ENCODE measurements around the gene ZHX3.
A peak's percentile ranks its signal among the peaks of the same experiment; 100 is the strongest.
"Not testable (repeated sequence)": the region's sequence is repeated elsewhere in the genome, so short reads cannot be mapped to it uniquely, and the experiment has no call there.

Gene ZHX3

DNA sequence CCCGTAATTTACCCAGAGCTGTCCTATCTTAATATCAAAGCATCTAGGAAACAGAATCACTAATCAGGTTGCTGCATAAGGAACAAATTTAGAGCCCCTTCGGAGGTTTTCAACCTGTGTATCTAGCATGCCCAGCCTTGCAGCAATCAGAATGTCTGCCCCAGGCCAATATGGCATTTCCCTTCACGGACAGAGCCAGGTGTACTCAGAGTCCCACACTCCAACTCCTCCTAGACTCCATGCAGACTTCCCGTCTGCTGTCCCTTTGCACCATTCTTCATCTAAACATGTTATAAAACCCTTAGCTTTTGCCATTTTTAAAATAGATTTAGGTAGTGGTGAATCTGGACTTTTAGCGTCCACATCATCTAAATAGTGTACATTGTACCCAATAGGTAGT lies 61.0 kb downstream of the ZHX3 start:
- no peak for DNase-seq (ENCODE audit: low read depth)

DNA sequence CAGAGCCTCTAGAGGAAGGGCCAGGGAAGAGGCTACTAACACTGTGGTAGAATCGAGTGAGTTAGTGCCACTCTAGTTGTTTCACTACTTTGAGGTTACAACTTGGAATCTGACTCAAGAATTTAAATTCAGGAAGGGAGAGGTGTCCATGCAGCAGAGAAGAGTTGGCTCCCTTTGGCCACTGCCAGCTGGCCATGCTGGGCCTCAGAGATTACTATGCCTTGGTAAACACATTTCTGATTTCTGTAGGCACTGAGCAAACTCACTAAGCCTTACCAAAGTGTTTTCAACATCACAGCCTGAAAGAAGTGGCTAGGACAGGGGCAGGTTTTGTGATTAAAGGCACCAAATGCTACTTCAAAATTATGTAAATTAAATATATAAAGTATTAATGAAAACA lies 61.9 kb downstream of the ZHX3 start:
- no peak for DNase-seq (ENCODE audit: low read depth)

DNA sequence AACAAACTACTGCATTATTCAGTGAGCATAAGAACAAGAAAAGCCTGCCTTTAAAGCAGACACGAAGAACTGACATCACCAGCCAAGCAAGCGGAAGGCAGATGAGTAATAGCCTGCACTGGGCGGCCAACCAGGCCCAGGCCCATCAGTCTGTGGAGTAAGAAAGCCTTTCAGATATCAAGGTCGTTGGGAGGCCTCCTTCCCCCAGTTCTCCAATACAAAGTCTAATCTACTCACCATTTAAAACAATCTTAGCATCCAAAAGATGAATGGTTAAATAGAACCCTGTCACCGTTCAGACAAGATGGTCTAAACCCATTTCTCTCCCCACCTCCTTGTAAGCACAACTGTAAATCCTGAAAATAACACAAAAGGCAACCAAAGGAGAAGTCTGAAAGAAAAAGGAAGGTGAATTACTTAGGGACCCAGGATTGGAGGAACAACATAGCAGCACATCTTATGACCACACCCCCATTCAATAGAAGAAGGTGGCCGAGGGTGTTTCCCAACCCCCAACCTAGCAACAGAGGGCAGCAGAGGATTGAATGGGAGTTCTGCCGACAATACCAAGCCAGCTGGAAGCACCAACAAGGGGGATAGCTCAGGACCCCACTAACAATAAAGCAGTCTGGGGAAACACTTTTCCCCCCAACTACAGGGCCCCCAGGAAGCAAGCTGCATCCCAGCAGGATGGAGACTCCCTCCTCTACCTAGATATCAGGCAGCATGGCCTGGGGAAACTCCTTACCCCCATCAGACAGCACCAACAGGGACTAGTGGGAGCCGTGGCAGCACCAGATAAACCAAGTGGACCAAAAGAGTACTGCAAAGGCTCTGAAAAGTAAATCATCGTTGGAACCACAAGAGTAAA lies 67.9 kb downstream of the ZHX3 start:
- peak; percentile 81 for DNase-seq (ENCODE audit: low read depth)

DNA sequence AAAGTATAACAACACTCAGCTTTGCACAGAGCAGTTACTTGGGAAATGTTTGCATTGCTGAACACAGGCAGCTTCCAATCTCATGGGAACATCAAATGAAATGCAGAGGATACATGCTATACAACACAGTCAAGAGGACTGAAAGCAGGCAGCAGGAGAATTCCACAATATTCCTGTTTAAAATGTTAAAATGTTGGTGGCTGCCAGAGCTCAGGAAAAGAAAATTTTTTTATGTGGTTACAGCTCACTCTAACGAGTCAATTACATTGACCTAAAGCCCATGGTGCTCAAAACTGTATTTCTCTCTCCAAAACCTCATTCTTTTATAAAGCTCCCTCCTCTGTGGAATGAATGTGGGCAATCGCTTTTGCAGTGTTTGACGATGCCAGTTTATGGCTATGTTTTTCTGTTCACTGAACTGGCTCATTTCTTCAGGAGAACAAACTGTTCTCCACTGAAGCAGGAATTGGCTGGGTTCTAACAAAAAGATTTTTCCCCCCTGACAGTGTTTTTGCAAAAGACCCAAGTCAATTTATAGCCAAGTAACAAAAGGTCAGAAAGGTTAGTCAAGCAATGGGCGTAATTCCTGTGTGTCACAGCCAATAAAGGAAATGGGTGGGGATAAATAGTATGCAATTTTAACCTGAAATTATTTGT lies 69.0 kb downstream of the ZHX3 start:
- no peak for DNase-seq (ENCODE audit: low read depth)

DNA sequence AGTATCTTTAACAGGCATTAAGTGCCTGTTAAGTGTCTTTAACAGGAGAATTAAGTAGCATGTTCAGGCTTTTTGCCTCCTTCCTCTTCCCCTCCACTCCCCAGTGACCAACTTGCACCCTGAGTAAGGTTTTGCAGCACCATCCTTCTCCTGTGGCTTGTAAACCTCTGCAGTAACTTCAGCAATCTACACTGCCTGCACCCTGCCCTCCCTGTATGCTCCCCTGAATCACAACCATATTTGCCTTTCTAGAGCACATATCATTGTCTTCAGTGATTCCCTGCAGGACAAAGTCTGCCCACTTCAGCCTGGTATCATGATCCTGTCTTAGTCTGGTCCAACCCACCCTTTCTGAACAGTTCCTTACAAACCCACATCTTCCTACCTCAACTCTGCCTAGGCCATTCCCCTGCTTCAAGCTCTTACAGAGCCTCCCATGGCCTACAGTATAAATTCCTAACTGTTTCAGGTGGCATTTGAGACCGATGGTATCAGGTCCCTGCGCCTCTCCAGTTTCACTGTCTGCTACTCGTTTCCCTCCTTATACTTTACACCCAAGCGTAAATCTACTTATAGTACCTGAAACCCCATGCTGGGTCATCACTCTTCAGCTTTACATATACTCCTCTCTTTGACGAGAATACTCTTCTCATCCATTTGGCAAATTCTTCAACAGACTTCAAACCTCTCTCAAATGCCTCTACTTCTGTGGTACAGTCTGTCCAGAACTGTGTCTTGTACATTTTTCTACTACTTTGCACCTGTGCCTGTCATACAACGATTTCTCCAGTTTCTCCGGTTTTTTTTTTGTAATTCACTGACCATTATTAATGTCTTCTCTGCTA lies 69.8 kb downstream of the ZHX3 start:
- no peak for DNase-seq (ENCODE audit: low read depth)

DNA sequence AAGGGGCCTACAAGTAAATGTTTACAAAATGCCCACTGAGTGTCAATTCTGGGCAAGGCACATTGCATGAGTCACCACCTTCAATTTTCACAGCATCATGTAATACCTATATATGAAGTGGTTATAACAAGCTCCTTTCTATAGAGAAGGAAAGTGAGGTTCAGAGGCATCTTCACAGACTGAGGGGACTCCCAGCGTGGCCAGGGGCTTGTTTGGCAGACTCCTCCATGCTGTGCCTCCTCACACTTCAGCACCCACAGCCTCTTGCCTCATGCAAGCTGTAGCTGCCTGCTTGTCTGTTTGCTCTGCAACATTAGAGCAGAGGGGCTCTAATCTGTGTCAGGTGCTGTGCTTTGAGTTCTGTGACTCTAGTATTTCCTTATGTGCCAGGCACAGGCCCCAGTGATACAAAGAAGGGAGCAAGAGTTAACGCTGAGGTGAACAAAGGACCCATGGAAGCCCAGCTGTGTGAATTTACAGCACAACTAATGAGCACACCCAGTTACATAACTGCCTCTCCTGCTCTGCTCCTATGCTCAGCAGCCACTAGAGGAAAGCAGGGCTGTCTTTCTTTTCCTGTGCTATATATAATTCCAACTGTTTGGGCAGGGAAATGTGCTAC lies 72.3 kb downstream of the ZHX3 start:
- no peak for DNase-seq (ENCODE audit: low read depth)

DNA sequence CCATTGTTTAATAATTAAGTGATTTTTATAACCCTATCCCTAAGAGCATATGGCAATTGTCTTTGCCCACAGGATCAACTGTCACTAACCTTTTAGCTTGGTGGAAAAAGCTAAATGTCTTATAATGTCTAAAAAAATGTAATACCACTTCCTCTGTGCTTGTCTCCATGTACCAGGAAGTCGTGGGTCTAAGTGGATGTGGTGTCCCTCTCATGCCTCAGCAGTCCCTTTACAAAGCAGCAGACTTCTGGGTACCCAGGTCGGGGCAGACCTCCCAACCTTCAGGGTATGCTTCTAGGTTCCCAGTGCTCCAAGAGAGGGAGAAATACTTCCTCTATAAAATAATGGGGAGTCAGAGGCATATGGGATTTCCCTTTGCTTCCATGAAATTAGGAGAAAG lies 74.7 kb downstream of the ZHX3 start:
- no peak for DNase-seq (ENCODE audit: low read depth)

DNA sequence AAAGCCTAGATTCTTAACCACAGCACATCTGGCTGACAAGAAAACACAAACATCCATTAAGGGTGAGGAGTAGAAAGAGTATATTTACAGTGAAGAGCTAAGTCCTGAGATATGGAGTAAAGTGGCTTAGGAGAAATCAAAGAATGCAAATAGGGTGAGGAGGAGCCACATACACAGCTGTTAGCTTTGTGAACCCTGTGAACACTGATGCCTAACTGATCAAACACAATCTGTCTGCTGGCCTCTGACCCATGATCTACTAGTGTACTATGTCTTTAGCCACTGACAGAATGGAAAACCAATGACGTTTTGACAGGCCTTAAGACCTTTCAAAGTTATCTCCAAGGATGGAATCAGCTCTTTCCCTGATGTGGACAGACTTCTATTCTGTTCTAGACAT lies 75.2 kb downstream of the ZHX3 start:
- DNase-seq (ENCODE audit: low read depth): no peak

DNA sequence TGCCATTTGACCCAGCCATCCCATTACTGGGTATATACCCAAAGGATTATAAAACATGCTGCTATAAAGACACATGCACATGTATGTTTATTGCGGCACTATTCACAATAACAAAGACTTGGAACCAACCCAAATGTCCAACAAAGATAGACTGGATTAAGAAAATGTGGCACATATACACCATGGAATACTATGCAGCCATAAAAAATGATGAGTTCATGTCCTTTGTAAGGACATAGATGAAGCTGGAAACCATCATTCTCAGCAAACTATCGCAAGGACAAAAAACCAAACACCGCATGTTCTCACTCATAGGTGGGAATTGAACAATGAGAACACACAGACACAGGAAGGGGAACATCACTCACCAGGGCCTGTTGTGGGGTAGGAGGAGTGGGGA lies 80.3 kb downstream of the ZHX3 start:
- not testable (repeated sequence) for DNase-seq (ENCODE audit: low read depth)

DNA sequence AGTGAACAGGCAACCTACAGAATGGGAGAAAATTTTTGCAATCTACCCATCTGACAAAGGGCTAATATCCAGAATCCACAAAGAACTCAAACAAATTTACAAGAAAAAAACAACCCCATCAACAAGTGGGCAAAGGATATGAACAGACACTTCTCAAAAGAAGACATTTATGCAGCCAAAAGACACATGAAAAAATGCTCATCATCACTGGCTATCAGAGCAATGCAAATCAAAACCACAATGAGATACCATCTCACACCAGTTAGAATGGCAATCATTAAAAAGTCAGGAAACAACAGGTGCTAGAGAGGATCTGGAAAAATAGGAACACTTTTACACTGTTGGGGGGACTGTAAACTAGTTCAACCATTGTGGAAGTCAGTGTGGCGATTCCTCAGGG lies 80.7 kb downstream of the ZHX3 start:
- DNase-seq (ENCODE audit: low read depth): not testable (repeated sequence)

DNA sequence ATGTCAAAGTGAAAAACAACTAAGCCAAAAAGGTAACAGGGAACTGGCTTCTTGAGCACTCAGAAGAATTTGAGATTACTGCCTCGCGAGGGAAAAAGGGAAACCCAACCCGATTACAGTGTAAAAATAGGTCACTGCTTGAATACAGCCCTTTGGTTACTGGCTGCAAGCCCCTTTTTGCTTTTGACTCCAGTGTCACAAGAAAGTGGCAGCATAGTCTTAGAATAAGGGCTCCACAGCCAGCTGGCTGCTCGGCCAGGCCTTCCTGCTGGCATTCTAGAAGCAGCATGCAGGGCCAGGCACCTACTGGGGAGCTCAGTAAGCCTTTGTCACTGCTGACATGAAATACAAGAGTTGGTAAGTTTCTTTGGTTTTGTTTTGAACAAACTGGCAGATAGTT lies 83.0 kb downstream of the ZHX3 start:
- no peak for DNase-seq (ENCODE audit: low read depth)

DNA sequence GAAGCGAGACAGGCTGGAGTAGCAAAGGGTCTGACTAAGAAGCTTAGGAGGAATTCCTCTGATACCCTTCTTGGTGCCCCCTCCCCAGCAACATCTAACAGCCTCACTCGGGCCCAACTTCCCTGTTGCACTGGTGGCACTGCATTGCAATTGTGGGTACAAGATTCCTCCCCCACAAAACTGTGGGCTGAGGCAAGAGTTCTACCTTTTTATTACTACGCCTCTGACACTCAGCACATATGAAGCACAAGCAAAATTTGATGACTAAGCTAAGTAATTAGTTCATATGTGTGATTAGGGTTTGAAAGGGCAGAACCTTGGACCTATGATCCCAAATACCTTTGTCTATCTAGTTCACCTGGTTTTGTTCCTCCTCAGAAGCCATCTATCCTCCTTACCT lies 83.5 kb downstream of the ZHX3 start:
- DNase-seq (ENCODE audit: low read depth): no peak

DNA sequence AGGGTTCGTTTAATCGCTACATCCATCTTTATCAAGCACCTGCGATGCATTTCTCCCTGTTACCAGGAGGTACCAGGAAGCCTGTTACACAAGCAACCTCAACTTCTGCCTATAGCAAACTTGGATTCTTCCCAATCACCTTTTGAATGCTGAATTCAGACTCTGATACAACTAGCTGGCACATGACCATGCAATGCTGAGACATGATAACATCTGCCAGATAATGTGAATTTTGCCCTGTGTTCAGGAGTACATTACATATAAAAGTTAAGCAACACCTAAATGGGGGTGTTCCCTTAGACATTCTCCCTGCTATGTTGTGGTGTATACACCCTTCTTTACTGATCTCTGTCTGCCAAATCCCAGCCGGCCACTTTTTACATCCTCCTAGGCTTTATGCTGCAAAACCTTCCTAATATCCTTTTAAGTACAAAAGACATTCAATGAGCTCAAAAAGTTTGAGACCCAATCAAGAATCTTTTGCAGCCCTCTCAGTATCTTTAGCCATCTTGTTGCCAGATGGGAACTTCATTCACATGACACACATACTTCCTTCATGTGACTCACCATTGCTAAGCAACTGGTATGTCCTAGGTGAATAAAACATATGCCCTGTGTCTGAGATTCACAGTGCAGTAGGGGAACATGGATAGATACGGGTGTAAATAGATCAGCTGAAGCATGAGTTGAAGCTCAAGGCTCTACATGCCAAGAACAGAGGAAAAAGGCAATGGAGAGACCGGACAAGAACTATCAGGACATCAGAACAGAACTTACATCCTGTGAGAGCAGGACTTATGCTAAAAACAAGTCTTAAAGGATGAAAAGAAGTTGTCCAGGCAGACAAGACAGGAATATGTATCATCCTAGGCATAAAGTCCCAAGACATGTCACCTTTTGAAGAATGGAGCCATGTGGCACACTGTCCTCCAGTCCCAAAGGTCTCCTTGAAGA lies 84.3 kb downstream of the ZHX3 start:
- peak; percentile 69 for DNase-seq (ENCODE audit: low read depth)

DNA sequence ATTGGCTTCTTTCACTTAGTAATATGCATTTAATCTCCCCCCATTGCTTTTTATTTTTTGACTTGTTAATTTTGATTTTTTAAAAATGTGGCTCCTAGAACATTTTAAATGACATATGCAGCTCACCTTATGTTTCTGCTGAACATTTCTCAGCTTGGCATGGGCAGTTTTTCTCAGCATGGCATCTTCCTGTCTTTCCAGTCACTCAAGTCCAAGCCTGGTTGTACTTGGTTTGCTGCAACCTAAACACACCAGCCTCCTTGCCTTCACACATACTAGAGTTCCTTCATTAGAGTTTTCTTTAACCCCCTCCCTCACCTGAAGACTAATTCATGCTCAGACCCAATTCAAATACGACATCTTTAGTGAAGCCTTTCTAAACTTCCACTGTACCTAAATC lies 86.4 kb downstream of the ZHX3 start:
- no peak for DNase-seq (ENCODE audit: low read depth)

DNA sequence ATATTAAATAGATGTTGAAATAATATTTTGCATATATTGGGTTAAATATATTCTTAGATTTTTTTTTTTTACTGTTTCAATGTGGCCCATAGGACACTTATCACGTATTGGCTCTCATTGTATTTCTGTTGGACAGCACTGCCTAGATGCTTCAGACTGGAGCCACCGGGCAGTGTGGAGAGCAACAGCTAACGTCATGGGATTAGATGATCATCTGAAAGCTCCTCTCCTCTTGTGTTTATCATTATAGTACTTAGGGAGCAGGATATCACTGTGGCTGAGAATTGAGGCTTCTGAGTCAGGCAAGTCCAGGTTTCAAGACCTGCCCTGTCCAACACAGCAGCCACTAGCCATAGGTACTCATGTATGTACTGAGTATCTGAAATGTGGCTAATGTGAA lies 87.4 kb downstream of the ZHX3 start:
- no peak for DNase-seq (ENCODE audit: low read depth)

DNA sequence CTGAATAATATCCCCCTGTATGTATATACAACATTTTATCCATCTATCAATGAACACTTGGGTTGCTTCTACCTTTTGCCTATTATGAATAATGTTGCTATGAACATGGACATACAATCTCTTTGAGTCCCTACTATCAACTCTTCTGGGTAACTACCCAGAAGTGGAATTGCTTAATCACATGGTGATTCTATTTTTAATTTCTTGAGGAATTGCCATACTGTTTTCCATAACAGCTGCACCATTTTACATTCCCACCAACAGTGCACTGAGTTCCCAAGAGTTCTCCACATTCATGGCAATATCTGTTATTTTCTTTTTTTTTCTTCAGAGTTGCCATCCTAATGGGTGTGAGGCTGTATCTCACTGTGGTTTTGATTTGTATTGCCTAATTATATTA lies 88.3 kb downstream of the ZHX3 start:
- DNase-seq (ENCODE audit: low read depth): no peak

DNA sequence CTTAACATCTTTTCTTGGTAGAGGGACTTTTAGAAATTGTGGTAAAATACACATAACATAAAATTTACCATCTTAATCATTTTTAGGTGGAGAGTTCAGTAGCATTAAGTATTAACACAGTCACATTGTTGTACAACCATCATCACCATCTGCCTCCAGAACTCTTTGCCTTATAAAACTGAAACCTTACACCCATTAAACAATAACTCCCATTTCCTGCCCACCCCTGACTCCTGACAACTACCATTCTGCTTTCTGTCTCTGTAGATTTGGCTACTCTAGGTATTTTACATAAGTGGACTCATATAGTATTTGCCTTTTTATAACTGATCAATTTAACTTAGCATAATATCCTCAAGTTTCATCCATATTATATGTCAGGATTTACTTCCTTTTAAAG lies 88.7 kb downstream of the ZHX3 start:
- DNase-seq (ENCODE audit: low read depth): no peak

DNA sequence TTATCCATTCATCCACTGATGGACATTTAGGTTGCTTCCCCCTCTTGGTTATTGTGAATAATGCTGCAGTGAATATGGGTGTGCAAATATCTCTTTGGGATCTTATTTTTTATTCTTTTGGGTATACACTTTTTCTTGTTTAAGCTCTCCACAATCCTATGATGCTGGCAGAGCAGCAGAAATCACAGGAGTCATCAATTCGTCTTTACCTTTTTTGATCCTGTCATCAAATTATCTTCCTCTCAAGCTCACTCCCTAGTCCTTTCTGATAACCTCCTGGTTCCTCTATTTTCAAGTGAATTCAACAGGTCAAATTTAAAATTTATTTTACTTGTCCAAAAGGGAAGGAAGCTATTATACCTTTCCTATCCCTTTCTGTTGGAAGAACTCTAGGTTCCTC lies 91.1 kb downstream of the ZHX3 start:
- DNase-seq (ENCODE audit: low read depth): no peak

DNA sequence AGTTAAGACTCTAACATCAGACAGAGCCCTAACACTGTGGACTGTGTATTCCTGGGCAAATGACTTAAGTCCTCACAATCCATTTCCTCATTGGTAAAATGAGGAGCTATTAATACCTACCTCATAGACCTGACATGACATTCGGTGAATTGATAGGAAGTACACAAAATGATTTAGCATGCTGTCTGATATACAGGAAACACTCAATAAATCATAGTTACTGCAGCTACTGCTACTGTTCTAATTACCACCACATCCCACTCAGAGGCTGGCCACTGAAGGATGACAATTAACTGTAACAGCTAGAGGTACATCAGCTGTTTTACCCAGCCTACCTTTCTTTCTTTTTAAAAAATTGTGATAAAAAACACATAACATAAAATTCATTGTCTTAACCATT lies 92.4 kb downstream of the ZHX3 start:
- no peak for DNase-seq (ENCODE audit: low read depth)

DNA sequence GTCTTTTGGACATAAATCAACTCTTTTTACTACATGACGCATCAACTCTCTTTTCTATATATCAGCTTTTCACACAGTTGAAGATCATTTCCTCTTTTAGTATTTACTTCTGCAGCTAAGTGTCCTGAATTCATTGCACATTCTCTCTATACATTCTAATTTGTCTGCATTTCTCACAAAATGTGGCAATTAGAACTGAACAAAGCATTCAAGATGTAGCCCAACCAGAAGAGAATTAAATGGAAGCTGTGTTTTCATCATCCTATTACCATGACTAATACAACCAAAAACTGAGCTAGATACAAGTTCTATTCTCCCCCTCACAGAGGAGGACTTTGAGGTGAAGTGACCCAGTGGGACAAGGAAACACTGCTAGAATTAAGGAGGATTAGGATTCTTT lies 93.2 kb downstream of the ZHX3 start:
- no peak for DNase-seq (ENCODE audit: low read depth)

DNA sequence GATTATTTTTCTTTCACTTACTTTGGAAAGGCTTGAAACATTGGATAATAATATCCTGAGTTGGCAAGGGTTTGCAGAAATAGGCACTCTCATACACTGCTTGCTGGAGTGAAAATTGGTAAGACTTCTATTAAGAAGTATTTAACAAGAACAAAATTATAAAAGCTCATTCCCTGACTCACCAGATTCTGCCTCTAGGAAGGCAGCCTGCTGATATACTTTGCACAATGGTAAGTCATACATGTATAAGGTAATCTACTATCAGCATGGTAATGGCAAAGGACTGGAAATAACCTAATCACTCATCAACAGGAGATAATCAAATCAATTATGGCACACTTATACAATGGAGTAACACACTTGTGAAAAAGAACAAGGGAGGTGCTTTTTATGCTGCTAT lies 94.4 kb downstream of the ZHX3 start:
- DNase-seq (ENCODE audit: low read depth): no peak

Measured in stromal cell of bone marrow (primary cell).